ENCODE results near the gene NLGN2.
A peak's percentile ranks its signal among the peaks of the same experiment; 100 is the strongest.

NLGN2 gene

DNA sequence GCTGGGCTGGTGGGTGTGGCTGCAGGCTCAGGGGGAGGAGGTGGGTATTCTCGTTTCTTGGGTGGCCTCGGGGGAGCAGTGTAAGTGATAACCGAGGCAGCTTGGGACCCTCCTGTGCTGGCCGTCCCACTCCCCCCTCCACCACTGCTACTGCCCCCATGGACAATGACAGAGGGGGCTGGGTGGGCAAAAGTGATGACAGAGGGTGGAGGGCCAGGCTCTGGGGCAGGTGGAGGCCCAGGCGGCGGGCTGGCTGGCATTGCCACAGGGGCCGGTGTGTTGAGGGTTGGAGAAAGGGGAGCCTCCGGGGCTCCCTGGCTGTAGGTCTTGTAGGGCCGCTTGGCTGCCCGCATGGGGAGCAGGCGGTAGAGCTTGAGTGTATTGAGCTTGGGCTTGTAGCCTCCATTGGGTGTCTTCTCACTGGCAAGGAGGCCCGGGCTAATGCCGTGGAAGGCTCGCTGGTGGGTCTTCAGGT lies 55.8 kb downstream of the NLGN2 start:
- no peak for DNase-seq

DNA sequence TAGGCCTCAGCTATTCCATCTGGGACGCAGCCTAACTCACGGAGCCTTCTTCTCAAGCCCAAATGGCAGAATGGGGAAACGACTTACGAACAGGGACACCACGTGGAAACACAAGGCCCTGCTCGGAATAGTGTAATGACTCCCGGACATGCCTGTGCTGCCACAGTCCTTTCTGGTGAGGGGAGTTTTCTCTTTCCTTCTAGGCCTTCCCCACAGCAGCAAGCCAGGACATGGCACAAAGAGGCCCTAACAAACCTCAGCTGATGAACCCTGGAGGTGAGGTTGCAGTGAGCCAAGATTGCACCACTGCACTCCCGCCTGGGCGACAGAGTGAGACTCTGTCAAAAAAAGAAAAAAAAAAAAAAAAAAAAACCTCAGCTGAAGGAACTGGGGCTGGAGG lies 56.4 kb downstream of the NLGN2 start:
- DNase-seq, result no peak

DNA sequence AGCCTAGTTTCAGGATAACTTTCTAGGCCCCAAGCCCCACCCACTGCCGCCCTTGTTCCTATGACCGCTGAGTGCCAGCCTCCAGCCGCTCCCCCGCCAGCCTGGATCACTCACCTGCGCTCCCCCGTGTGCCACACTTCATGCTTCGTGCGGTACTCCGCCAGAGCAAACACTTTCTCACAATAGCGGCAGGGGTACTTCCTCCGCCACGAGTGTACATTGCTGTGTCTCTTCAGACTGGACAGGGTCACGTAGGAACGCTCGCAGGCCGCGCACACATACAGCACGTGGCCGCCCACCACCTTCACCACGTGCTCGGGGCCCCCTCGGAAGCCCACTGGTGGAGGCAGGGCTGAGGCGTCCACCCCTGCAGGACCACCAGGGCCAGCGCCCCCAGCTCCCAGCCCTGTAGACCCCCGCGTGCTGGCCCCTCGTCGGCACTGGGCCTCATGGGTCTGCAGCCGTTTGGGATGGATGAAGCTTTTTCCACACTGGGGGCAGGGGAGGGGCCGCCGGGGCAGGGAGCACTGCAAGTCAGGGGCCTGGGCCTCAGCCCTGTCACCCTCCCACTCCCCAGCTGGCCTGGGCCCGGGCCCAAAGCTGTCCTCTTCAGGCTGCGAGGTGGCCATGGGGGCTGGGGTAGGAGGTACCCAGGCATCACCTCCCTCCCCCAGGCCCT lies 58.1 kb downstream of the NLGN2 start:
- DNase-seq, result no peak

DNA sequence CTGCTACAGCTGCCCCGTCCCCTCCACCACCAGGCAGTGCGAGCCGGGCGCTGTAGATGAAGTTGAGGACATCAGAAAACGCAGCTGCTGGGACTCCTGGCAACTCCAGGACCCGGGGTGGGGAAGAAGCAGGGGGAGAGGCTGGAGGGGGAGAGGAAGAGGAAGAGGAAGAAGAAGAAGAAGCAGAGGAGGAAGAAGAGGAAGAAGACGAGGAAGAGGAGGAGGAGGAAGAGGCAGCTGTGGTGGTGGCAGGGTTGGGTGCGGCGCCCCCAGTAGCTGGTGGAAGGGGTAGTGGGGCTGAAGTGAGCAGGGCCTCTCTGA lies 58.6 kb downstream of the NLGN2 start:
- DNase-seq, result no peak

DNA sequence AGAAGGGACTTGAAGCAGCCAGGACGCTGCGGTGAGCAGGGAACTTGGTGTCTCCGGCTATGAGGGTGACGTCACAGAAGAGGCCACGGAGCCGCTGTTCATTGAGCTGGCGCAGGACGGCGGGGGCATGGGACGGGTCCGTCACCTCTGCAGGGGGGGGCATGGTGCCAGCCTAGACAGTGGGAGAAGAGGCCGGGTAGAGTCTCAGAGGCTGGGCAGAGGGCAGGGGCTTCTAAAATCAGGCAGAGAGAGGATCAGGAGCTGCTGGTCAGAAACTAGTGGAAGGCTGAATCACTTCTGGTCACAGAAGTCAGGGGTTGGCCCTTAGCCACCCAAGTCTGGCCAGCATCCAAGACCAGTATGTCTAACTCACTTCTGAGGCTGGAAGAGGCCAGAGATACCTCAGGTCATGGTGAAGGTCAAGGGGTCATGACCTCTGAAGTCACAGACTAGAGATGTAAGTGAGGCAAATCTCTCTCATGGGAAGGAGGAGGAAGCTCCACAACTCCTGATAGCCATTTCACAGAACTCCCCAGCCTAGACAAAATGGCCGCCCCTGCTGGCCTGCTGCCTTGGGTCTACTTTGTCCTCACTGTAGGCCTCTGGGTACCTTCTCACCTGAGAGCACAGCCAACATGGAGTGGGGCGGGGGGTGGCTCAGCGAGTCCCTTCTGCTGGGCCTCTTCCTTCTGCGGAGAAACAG lies 59.1 kb downstream of the NLGN2 start:
- peak in 9 of 56 donors; percentile 7 to 78 (median 36) for DNase-seq

DNA sequence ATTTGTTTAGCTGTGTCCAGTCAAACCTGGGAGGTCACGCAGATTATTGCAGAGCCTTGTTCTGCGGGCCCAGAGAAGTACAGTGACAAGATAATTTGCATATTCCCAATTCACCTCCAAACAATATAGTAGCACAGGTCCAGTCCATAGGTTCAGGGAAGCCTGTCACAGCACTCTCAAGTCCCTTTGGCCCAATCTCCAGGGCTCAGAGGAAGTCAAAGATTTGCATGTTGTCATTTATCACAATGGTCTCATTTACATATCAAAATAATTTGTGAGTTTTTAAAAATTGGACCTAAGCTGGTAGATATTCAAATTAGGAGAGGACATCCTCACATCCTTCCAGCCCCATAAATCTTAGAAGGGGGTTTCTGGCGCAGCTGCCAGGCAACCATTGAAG lies 59.9 kb downstream of the NLGN2 start:
- DNase-seq, result no peak

DNA sequence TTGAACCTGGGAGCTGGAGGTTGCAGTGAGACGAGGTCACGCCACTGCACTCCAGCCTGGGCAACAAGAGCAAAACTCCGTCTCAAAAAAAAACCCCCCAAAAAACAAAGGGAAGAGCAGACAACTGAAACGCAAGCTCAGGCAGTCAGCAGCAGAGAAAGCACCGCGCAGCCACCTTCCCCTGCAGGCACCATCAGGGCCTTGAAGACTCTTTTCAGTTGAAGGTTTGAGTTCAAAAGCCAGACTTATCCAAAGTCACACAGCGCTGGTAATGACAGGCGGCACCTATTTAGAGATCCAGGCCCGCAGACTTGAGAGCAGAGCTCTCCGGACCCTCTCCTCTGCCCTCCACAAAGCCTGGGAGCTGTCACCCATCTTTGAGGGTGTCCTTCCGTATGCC lies 60.6 kb downstream of the NLGN2 start:
- DNase-seq, result no peak

DNA sequence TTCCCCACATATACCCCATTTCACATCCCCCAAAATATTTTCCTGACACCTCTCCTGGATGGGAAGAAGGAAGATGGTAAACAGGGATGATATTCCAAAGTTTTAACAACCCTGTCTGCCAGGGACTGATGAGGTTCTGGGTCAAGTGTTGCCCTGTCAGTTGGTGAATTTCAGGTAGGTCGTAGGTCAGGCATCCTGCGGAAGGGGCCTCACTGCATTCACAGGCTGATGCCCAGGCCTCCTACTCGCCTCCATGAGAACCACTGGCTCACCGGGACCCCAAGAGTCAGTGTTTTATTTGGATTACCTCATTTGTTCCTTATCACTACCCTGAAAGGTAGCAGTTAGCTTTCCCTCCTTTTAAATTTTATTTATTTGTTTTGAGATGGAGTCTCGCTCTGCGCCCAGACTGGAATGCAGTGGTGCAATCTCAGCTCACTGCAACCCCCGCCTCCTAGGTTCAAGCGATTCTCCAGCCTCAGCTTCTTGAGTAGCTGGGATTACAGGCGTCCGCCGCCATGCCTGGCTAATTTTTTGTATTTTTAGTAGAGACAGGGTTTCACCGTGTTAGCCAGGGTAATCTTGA lies 61.3 kb downstream of the NLGN2 start:
- no peak for DNase-seq
